Right lobe of liver (tissue), 6 donors: ENCODE data around the gene LIMS1. TPM values are rescaled to one million over a fixed set of nuclear protein-coding genes. Genes with fewer than 3 reads are reported as not detected.
A peak's percentile ranks its signal among the peaks of the same experiment; 100 is the strongest.

Experiments
- ATAC-seq, 4 donors: fragments of 200-7000 bp; cut with Tn5 transposase; one replicate each; pipeline ENCODE4 v1.9.1; 2020; ENCODE audit warnings: mild to moderate bottlenecking in 4 of 4, moderate library complexity in 4 of 4
- DNase-seq, 3 donors: peaks; one replicate each; pipeline ENCODE4 v3.0.0-alpha.2; 2020
- H3K27ac ChIP-seq, 3 donors: fragments of 200-600 bp; one replicate each; pipeline ENCODE4 v1.8.0; 2022
- H3K27me3 ChIP-seq, 2 donors: fragments of 200-600 bp; one replicate each; pipeline ENCODE4 v1.8.0; 2022
- H3K36me3 ChIP-seq, 4 donors: fragments of 200-600 bp; sonication (generic) in 1 of 4; one replicate each; pipeline versions ENCODE4 v1.5.1 to v1.8.0; 2017 to 2022; ENCODE audit warnings: control low read depth in 1 of 4
- H3K4me1 ChIP-seq, 4 donors: fragments of 200-600 bp; sonication (generic) in 1 of 4; one replicate each; pipeline versions ENCODE4 v1.5.1 to v1.8.0; 2017 to 2022; ENCODE audit warnings: control low read depth in 1 of 4
- H3K4me3 ChIP-seq, 3 donors: fragments of 200-600 bp; one replicate each; pipeline ENCODE4 v1.8.0; 2022
- H3K9me3 ChIP-seq, 4 donors: fragments of 200-600 bp; sonication (generic) in 1 of 4; one replicate each; pipeline versions ENCODE4 v1.5.1 to v1.8.0; 2017 to 2022; ENCODE audit warnings: control low read depth in 1 of 4
- POLR2A ChIP-seq: fragments of 450-650 bp; IDR thresholded peaks from one replicate; pipeline ENCODE4 v1.6.1; 2017; ENCODE audit warnings: antibody characterized with exemption, mild to moderate bottlenecking
- WGBS: methylation state at CpG from one replicate; pipeline ENCODE4 v1.1.6; 2018; ENCODE audit warnings: low coverage, low lambda C conversion rate; ENCODE audit not compliant: insufficient coverage; ENCODE audit errors: missing lambda C conversion rate; 5-methylcytosine and 5-hydroxymethylcytosine counted together
- intact Hi-C, 2 donors: fragments of 100-400 bp; cut with DNase I; formaldehyde crosslinking; loops; one replicate each; pipeline versions ENCODE4 v1.11.2 to v1.14.1; 2022
- total RNA-seq, 6 experiments: library from RNA; depleted of rRNA in 2 of 6; stranded (reverse); fragments of >200 nt in 2 of 6; fragmentation: NEBNext Ultra II Directional in 3 of 6; extraction: Animal tissue kit (Norgen Biotek cat#: 25700) in 3 of 6; gene quantifications; one replicate each; pipeline versions ENCODE4 v1.1.0 to v1.2.4, GENCODE V29; 2016 to 2023
- TF ChIP-seq, protein P1 (sequence below), 4 donors: fragments of 200-600 bp in 3 of 4; fragments of 450-650 bp in 1 of 4; IDR thresholded peaks; one replicate each; pipeline versions ENCODE4 v1.5.1 to v1.8.0; 2016 to 2022; ENCODE audit warnings: antibody characterized with exemption in 4 of 4, mild to moderate bottlenecking in 2 of 4
- donor health status: DM: no; HTN: yes; CAD: no.
- donor health status: DM: no; HTN: no; CAD: no.
- donor health status: DM: no; HTN: no; CAD: no.
- donor health status: DM: no; HTN: yes; CAD: no.
- donor health status: DM: no; HTN: yes; CAD: no.

The LIMS1 gene
- total RNA-seq, 6 experiments from 2014 or later, result 15.7 to 33.0 (median 18.7) TPM

DNA sequence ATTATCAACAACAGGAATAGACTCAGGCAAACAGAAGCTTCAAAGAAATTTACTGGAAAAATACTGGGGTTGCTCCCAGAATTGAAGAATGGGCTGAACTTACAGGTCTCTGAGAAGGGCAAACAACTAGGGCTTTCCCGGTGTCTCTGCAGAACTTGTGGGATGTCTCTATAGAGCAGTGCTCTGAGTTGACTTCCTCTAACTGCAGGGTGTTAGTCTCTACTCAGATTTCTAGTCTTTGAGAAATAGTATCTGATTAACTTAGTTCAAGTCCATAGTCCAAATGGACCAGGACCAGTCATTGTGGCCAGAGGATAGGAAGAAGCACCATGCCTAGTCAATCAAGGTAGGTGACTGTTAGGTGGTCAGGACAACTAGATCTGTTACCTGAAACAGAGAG, 45.8 kb downstream of the LIMS1 start:
- 57% methylated on average over 1 of the region's 1 CpG for WGBS
- Histone ChIP-seq H3K36me3 (no peaks in the 10 kb centered on the region), H3K4me1 (peaks cover 0 to 13% (median 4%) of the 10 kb centered on the region in 4 donors), H3K27me3 (no peaks in the 10 kb centered on the region), H3K4me3 (no peak overlapping the region), H3K9me3 (no peaks in the 10 kb centered on the region), H3K27ac (no peak overlapping the region)
- peak; percentile 10 to 55 (median 26) for ATAC-seq
- TF ChIP-seq, protein P1, sequence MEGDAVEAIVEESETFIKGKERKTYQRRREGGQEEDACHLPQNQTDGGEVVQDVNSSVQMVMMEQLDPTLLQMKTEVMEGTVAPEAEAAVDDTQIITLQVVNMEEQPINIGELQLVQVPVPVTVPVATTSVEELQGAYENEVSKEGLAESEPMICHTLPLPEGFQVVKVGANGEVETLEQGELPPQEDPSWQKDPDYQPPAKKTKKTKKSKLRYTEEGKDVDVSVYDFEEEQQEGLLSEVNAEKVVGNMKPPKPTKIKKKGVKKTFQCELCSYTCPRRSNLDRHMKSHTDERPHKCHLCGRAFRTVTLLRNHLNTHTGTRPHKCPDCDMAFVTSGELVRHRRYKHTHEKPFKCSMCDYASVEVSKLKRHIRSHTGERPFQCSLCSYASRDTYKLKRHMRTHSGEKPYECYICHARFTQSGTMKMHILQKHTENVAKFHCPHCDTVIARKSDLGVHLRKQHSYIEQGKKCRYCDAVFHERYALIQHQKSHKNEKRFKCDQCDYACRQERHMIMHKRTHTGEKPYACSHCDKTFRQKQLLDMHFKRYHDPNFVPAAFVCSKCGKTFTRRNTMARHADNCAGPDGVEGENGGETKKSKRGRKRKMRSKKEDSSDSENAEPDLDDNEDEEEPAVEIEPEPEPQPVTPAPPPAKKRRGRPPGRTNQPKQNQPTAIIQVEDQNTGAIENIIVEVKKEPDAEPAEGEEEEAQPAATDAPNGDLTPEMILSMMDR (IDR thresholded peaks at IDR 0.05), result no peak
- no peak for TF ChIP-seq POLR2A
- no peak for DNase-seq
- intact Hi-C loops, result loop anchor here in 1 of 2 donors (5.0 to 10.0 kb wide), 2 partner anchors 233 to 365 kb away; no protein-coding TSS in a partner anchor

DNA sequence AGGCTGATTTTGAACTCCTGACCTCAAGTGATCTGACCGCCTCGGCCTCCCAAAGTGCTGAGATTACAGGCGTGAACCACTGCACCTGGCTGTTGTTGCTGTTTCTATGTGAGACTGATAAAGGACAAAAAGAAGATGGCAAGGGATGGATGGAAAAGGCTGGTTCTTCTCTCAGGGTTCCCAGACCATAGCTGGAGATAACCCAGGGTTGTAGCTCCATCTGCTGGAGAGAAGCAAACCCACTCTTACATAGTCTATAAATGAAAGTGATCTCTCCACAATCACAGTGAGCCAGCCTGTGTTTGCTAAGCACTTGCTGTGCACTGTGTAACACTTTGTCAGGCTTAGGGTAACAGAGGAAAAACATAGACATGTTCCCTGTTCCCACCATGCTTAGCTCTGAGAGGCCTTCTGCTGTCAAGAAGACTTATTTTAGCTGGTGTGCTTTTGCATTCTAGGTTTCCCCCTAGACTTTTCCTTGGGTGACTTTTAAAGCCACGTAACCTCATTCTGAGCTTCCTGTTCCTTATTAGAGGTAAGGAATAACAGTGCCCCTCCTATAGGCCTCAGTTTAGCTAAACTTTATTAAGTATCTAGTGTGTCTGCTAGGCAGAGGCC, 49.7 kb downstream of the LIMS1 start:
- Histone ChIP-seq H3K4me3 (no peak overlapping the region), H3K36me3 (no peaks in the 10 kb centered on the region), H3K27ac (no peak overlapping the region), H3K27me3 (no peaks in the 10 kb centered on the region), H3K4me1 (peaks cover 0 to 25% (median 4%) of the 10 kb centered on the region in 4 donors), H3K9me3 (no peaks in the 10 kb centered on the region)
- DNase-seq, result peak in 1 of 3 donors; percentile 64
- TF ChIP-seq POLR2A, result no peak
- TF ChIP-seq, protein P1 (IDR thresholded peaks at IDR 0.05), result peak; percentile 80 to 90 (median 84)
- peak; percentile 77 to 90 (median 86) for ATAC-seq
- WGBS, result 38% methylated on average over 4 of the region's 4 CpGs
- intact Hi-C loops, result loop anchor here in 1 of 2 donors (5.0 to 10.0 kb wide), 2 partner anchors 237 to 369 kb away; no protein-coding TSS in a partner anchor

DNA sequence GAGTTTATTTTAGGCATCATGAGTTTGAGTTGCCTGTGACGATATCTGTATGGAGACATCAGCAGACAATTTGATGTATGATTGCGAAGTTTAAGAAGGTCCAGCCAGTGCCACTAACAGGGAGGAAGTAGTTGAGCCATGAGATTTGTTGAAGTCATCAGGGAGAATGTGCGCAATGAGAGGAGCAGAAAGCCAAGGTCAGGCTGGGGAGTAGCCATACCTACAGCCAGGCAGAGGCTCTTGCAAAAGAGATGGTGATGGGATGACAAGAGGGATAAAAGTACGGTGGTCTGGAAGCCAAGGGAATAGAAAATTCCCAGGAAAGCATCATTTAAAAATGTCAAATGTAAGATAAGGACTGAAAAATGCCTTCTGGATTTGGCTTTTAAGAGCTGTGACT, 51.2 kb downstream of the LIMS1 start:
- no peak overlapping the region for H3K4me3 ChIP-seq
- no peaks in the 10 kb centered on the region for H3K36me3 ChIP-seq
- TF ChIP-seq, protein P1 (IDR thresholded peaks at IDR 0.05), result no peak
- TF ChIP-seq POLR2A, result no peak
- H3K27ac ChIP-seq, result no peak overlapping the region
- peaks cover 0 to 13% (median 1%) of the 10 kb centered on the region in 4 donors for H3K4me1 ChIP-seq
- intact Hi-C loops, result loop anchor here in 1 of 2 donors (10.0 kb wide), 1 partner anchor 371 kb away; no protein-coding TSS in a partner anchor
- 72% methylated on average over 4 of the region's 4 CpGs for WGBS
- ATAC-seq, result no peak
- DNase-seq, result no peak
- H3K9me3 ChIP-seq, result no peaks in the 10 kb centered on the region
- no peaks in the 10 kb centered on the region for H3K27me3 ChIP-seq

DNA sequence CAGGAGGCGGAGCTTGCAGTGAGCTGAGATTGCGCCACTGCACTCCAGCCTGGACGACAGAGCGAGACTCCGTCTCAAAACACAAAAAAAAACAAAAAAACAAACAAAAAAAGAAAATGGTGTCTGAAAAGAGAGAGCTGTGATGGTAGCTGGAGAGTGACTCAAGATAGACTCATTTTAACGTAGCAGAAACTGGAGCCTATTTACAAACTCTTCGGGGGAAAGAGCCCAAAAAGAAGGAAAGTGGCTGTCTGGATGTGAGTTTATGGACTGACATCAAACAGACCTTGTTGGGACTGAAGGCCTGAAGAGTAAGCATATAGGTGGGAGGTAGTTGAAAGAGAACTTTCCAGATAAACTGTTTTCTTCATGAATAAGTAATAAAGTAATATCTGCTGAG, 51.8 kb downstream of the LIMS1 start:
- intact Hi-C loops, result loop anchor here in 1 of 2 donors (10.0 kb wide), 1 partner anchor 371 kb away; no protein-coding TSS in a partner anchor
- Histone ChIP-seq H3K27ac (no peak overlapping the region), H3K9me3 (no peaks in the 10 kb centered on the region), H3K4me3 (no peak overlapping the region), H3K27me3 (no peaks in the 10 kb centered on the region), H3K4me1 (peaks cover 0 to 13% (median 1%) of the 10 kb centered on the region in 4 donors), H3K36me3 (no peaks in the 10 kb centered on the region)
- TF ChIP-seq, protein P1 (IDR thresholded peaks at IDR 0.05), result no peak
- TF ChIP-seq POLR2A, result no peak
- DNase-seq, result no peak
- 69% methylated on average over 7 of the region's 7 CpGs for WGBS
- ATAC-seq, result no peak
